Measurements from ENCODE around the gene CXCR3. TPM values are rescaled to one million over a fixed set of nuclear protein-coding genes. Genes with fewer than 3 reads are reported as not detected.

Gene CXCR3
- total RNA-seq, 1 experiment from 2014 or later = not detected

DNA sequence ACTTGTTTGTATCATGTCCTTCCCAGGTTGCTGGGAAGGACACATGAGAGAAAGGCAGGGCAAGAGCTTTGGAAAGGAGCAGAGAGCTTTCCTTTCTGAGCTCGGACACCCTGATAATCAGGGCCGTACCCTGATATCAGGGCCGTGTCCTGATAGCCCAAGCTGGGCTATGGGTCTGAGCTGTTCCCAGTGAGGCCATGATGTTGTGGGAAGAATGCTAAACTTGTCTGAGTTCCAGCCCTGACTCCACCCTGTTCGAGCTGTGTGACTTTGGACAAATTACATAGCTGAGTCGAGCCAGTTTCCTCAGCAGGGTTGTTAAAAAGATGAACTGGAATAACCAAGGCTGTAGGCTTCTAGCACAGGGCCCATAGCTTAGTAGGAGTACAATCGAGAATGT is 3.3 kb upstream of the CXCR3 start:
- H3K9ac ChIP-seq (ENCODE audit: low read length) = no peak overlapping the region
- ChIA-PET POLR2A (interaction anchor here (0.7 kb wide), 1 partner anchor 11 kb away, joined by 5 read pairs; no protein-coding TSS in a partner anchor), RAD21 (ENCODE audit: low non-redundant PET in 1 of 2, low total read pairs in 2 of 2, uncharacterized antibody in 2 of 2, unreplicated experiment in 2 of 2) (no interaction called here), CTCF (no interaction called here)
- H3K27ac ChIP-seq (ENCODE audit: low read depth, low read length) = no peak overlapping the region
- no peaks in the 10 kb centered on the region for H4K20me1 ChIP-seq (ENCODE audit: insufficient read depth)
- ATAC-seq (no peak), DNase-seq (ENCODE audit: low read depth, low spot score) (no peak)
- no peaks in the 10 kb centered on the region for H3K9me2 ChIP-seq (ENCODE audit: insufficient read depth)
- no peaks in the 10 kb centered on the region for H3K36me3 ChIP-seq (ENCODE audit: control insufficient read depth in 1 of 2, insufficient read depth in 2 of 2, low read length in 2 of 2)
- no peak for TF ChIP-seq CBX3 (IDR thresholded peaks at IDR 0.05; ENCODE audit: low read depth)
- TF ChIP-seq ZBTB33 (IDR thresholded peaks at IDR 0.05; ENCODE audit: extremely low read depth, insufficient replicate concordance, low read length) = no peak
- H3K9me3 ChIP-seq (ENCODE audit: control insufficient read depth in 1 of 2, insufficient read depth in 1 of 2, low read depth in 1 of 2, low read length in 2 of 2) = no peaks in the 10 kb centered on the region
- H3K27me3 ChIP-seq (ENCODE audit: insufficient read depth, low read length) = no peaks in the 10 kb centered on the region
- H3K4me2 ChIP-seq (ENCODE audit: low read length) = no peak overlapping the region
- no peak overlapping the region for H2AFZ ChIP-seq (ENCODE audit: low read depth, low read length, poor library complexity, severe bottlenecking)
- H3K4me1 ChIP-seq (ENCODE audit: control insufficient read depth in 1 of 2, insufficient read depth in 2 of 2, low read length in 2 of 2) = peaks cover 9 to 19% of the 10 kb centered on the region in 2 experiments
- BruUV-seq (replicated peaks) = no TSS peak
- H3K4me3 ChIP-seq (replicated peaks in 1 of 2; ENCODE audit: low read depth in 1 of 2, low read length in 2 of 2) = no peak overlapping the region
- intact Hi-C loops (cut with micrococcal nuclease) = no loop called here
- H3K79me2 ChIP-seq (ENCODE audit: insufficient read depth, low read length) = no peaks in the 10 kb centered on the region

- ChIA-PET RAD21 (ENCODE audit: low non-redundant PET in 1 of 2, low total read pairs in 2 of 2, uncharacterized antibody in 2 of 2, unreplicated experiment in 2 of 2) (no interaction called here), CTCF (no interaction called here), POLR2A (no interaction called here)
- H3K36me3 ChIP-seq (ENCODE audit: control insufficient read depth in 1 of 2, insufficient read depth in 2 of 2, low read length in 2 of 2) = no peaks in the 10 kb centered on the region
- no peak overlapping the region for H2AFZ ChIP-seq (ENCODE audit: low read depth, low read length, poor library complexity, severe bottlenecking)
- no peak for DNase-seq (ENCODE audit: low read depth, low spot score)
- no peak for ATAC-seq
- H3K4me3 ChIP-seq (replicated peaks in 1 of 2; ENCODE audit: low read depth in 1 of 2, low read length in 2 of 2) = no peak overlapping the region
- no peaks in the 10 kb centered on the region for H3K79me2 ChIP-seq (ENCODE audit: insufficient read depth, low read length)
- H3K27me3 ChIP-seq (ENCODE audit: insufficient read depth, low read length) = no peaks in the 10 kb centered on the region
- no peaks in the 10 kb centered on the region for H3K9me2 ChIP-seq (ENCODE audit: insufficient read depth)
- no peak overlapping the region for H3K9ac ChIP-seq (ENCODE audit: low read length)
- BruUV-seq (replicated peaks) = no TSS peak
- no peak overlapping the region for H3K4me2 ChIP-seq (ENCODE audit: low read length)
- no peaks in the 10 kb centered on the region for H3K9me3 ChIP-seq (ENCODE audit: control insufficient read depth in 1 of 2, insufficient read depth in 1 of 2, low read depth in 1 of 2, low read length in 2 of 2)
- H3K27ac ChIP-seq (ENCODE audit: low read depth, low read length) = no peak overlapping the region
- H3K4me1 ChIP-seq (ENCODE audit: control insufficient read depth in 1 of 2, insufficient read depth in 2 of 2, low read length in 2 of 2) = peaks cover 9 to 19% of the 10 kb centered on the region in 2 experiments
- no peaks in the 10 kb centered on the region for H4K20me1 ChIP-seq (ENCODE audit: insufficient read depth)
- intact Hi-C loops (cut with micrococcal nuclease) = no loop called here
- TF ChIP-seq, protein P1, sequence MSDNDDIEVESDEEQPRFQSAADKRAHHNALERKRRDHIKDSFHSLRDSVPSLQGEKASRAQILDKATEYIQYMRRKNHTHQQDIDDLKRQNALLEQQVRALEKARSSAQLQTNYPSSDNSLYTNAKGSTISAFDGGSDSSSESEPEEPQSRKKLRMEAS (IDR thresholded peaks at IDR 0.05) = no peak
These were observed 1.7 kb upstream of the CXCR3 start for GRCh38 chrX:71619986-71620385.

Data from HCT116 (cell line).